ENCODE measurements around the gene COL4A3. TPM values are rescaled to one million over a fixed set of nuclear protein-coding genes. Genes with fewer than 3 reads are reported as not detected.

The COL4A3 gene
- total and polyA plus RNA-seq, 9 of the 15 experiments (the other 6 are each of a cell fraction or from before 2014, with no cell fraction given) = not detected

- H3K4me3 ChIP-seq = no peak overlapping the region
- no peak overlapping the region for H3K4me2 ChIP-seq (ENCODE audit: insufficient read depth, low read length)
- ATAC-seq = no peak
- H3K27me3 ChIP-seq (ENCODE audit: control insufficient read depth in 2 of 2, insufficient read depth in 2 of 2, low read length in 2 of 2) = no peaks in the 10 kb centered on the region; a peak in 2 of 5 replicates
- no peak overlapping the region for H3K9ac ChIP-seq (ENCODE audit: insufficient read depth in 1 of 2, low read depth in 2 of 2, low read length in 2 of 2)
- FAIRE-seq = no peak
- no peaks in the 10 kb centered on the region for H3K9me3 ChIP-seq (replicated peaks; ENCODE audit: control insufficient read depth, insufficient read depth, low read depth, low read length)
- no peak overlapping the region for H2AFZ ChIP-seq (ENCODE audit: low read depth, low read length)
- in situ Hi-C loops (cut with MboI) = no loop called here
- H3K27ac ChIP-seq (ENCODE audit: extremely low read depth, low read depth, low read length) = no peak overlapping the region
- H3K36me3 ChIP-seq (ENCODE audit: control insufficient read depth, insufficient read depth, low read length) = no peaks in the 10 kb centered on the region
- H4K20me1 ChIP-seq (replicated peaks; ENCODE audit: control insufficient read depth, insufficient read depth, low read length) = no peaks in the 10 kb centered on the region
- H3K9me1 ChIP-seq (ENCODE audit: control insufficient read depth, insufficient read depth, low read length) = no peaks in the 10 kb centered on the region
- no TSS peak for BruUV-seq (replicated peaks)
- CTCF ChIA-PET (ENCODE audit: low intra/inter-chr PET ratio) = no interaction called here
- no peaks in the 10 kb centered on the region for H3K79me2 ChIP-seq (ENCODE audit: control insufficient read depth, insufficient read depth, low read length)
- intact Hi-C loops (cut with micrococcal nuclease) = no loop called here
- DNase-seq (ENCODE audit: extremely low read depth in 1 of 4, low spot score in 3 of 4) = no peak
- no peaks in the 10 kb centered on the region for H3K4me1 ChIP-seq (replicated peaks in 1 of 2; ENCODE audit: control insufficient read depth in 2 of 2, insufficient read depth in 2 of 2, low read length in 2 of 2)
- POLR2A ChIA-PET = no interaction called here
- WGBS (ENCODE audit: insufficient coverage, low coverage, missing lambda C conversion rate) = 6% methylated on average over 4 of the region's 5 CpGs
- no peak for TF ChIP-seq ZNF76 (CRISPR knock-in tag; IDR thresholded peaks at IDR 0.05; ENCODE audit: borderline replicate concordance)
- no peak for TF ChIP-seq HCFC1 (IDR thresholded peaks at IDR 0.05; ENCODE audit: low read depth, low read length)
- TF ChIP-seq MBD1 (CRISPR knock-in tag; IDR thresholded peaks at IDR 0.05) = no peak
- no peak for TF ChIP-seq FOXJ3 (CRISPR knock-in tag; IDR thresholded peaks at IDR 0.05)
- TF ChIP-seq ZNF224 (CRISPR knock-in tag; IDR thresholded peaks at IDR 0.05) = no peak
- TF ChIP-seq ZBTB1 (CRISPR knock-in tag; IDR thresholded peaks at IDR 0.05; ENCODE audit: borderline replicate concordance, low read depth) = no peak
- TF ChIP-seq E2F8 (IDR thresholded peaks at IDR 0.05; ENCODE audit: low read depth, partially characterized antibody) = no peak
- no peak for TF ChIP-seq ZNF184 (CRISPR knock-in tag; IDR thresholded peaks at IDR 0.05)
- no peak for TF ChIP-seq WHSC1 (IDR thresholded peaks at IDR 0.05; ENCODE audit: low read length)
- no peak for TF ChIP-seq AFF1 (IDR thresholded peaks at IDR 0.05; ENCODE audit: low read depth in 1 of 2, partially characterized antibody in 2 of 2)
Observed at GRCh38 chr2:227311861-227312506, 147.6 kb downstream of the COL4A3 start.

Data from K562 (cell line).